Thyroid gland (tissue), 4 donors: ENCODE measurements around the gene SUGCT.

ENCODE experiments used
- POLR2A ChIP-seq, 2 donors: fragments of 450-650 bp; IDR thresholded peaks; one replicate each; pipeline ENCODE4 v1.6.1; 2017; ENCODE audit warnings: antibody characterized with exemption in 2 of 2, mild to moderate bottlenecking in 2 of 2, moderate library complexity in 1 of 2
- TF ChIP-seq, protein P1 (sequence below), 6 experiments: fragments of 200-600 bp in 3 of 6; fragments of 450-650 bp in 3 of 6; sonication (generic) in 3 of 6; IDR thresholded peaks; one replicate each; pipeline ENCODE4 v1.5.1; 2016 to 2019; ENCODE audit warnings: antibody characterized with exemption in 6 of 6, mild to moderate bottlenecking in 2 of 6, inconsistent platforms in 1 of 6, moderate library complexity in 1 of 6

DNA sequence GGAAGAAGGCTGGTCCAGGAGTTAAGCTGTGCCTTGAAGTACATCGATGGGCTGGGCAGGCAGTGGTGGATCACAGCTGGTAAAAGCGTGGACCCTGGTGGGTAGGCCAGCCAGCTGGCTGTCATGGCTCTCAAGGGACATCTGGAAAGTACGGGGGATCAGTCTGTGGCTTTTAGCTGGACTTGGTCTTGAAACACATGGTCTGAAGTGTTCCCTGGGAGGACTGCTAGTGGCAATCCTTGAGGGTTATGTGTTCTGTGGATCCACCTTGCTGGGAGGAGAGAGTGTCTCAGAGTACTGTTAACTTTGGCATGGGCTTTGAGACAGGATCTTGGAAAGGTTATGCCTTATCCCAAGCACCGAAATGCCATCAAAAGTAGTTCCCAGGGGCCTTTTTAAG lies 754.3 kb downstream of the SUGCT start:
- TF ChIP-seq, protein P1, sequence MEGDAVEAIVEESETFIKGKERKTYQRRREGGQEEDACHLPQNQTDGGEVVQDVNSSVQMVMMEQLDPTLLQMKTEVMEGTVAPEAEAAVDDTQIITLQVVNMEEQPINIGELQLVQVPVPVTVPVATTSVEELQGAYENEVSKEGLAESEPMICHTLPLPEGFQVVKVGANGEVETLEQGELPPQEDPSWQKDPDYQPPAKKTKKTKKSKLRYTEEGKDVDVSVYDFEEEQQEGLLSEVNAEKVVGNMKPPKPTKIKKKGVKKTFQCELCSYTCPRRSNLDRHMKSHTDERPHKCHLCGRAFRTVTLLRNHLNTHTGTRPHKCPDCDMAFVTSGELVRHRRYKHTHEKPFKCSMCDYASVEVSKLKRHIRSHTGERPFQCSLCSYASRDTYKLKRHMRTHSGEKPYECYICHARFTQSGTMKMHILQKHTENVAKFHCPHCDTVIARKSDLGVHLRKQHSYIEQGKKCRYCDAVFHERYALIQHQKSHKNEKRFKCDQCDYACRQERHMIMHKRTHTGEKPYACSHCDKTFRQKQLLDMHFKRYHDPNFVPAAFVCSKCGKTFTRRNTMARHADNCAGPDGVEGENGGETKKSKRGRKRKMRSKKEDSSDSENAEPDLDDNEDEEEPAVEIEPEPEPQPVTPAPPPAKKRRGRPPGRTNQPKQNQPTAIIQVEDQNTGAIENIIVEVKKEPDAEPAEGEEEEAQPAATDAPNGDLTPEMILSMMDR (IDR thresholded peaks at IDR 0.05), result no peak
- no peak for TF ChIP-seq POLR2A (IDR thresholded peaks at IDR 0.05)
